GM19193 (cell line): Measurements from ENCODE around the gene ETV6.

Experiments
- POLR2A ChIP-seq: IDR thresholded peaks from 4 replicates; pipeline ENCODE4 v1.6.1; 2011; ENCODE audit not compliant: insufficient read depth, insufficient read length; ENCODE audit errors: extremely low read depth

ETV6 gene

GRCh38 chr12:11868027-11868426, 218.6 kb downstream of the ETV6 start:
- no peak for TF ChIP-seq POLR2A

- no peak for TF ChIP-seq POLR2A
These were observed 219.9 kb downstream of the ETV6 start for GRCh38 chr12:11869406-11869805.

- no peak for TF ChIP-seq POLR2A
These were observed 220.6 kb downstream of the ETV6 start for GRCh38 chr12:11870041-11870451.

- TF ChIP-seq POLR2A = no peak
These were observed 222.6 kb downstream of the ETV6 start for GRCh38 chr12:11872055-11872454.

GRCh38 chr12:11875414-11875935, 226.0 kb downstream of the ETV6 start:
- no peak for TF ChIP-seq POLR2A

GRCh38 chr12:11876307-11876706, 226.8 kb downstream of the ETV6 start:
- TF ChIP-seq POLR2A = no peak

GRCh38 chr12:11877102-11877826, 227.8 kb downstream of the ETV6 start:
- TF ChIP-seq POLR2A = no peak

- TF ChIP-seq POLR2A = no peak
These were observed 228.7 kb downstream of the ETV6 start for GRCh38 chr12:11877869-11878780.

GRCh38 chr12:11879306-11879705, 229.8 kb downstream of the ETV6 start:
- no peak for TF ChIP-seq POLR2A

- TF ChIP-seq POLR2A = no peak
These were observed 230.9 kb downstream of the ETV6 start for GRCh38 chr12:11880381-11880780.

- TF ChIP-seq POLR2A = no peak
These were observed 232.4 kb downstream of the ETV6 start for GRCh38 chr12:11881835-11882234.

GRCh38 chr12:11882301-11883019, 233.0 kb downstream of the ETV6 start:
- no peak for TF ChIP-seq POLR2A

- TF ChIP-seq POLR2A = no peak
These were observed 234.6 kb downstream of the ETV6 start for GRCh38 chr12:11884116-11884515.

- TF ChIP-seq POLR2A = no peak
These were observed 235.2 kb downstream of the ETV6 start for GRCh38 chr12:11884706-11885105.
